Suprapubic skin (tissue), 4 donors: ENCODE results near the gene RAF1.

Experiments
- CTCF ChIP-seq, 2 donors: fragments of 200-600 bp in 1 of 2; fragments of 450-650 bp in 1 of 2; sonication (generic) in 1 of 2; IDR thresholded peaks; one replicate each; pipeline ENCODE4 v1.5.1; 2016 to 2019; ENCODE audit warnings: antibody characterized with exemption in 2 of 2, mild to moderate bottlenecking in 1 of 2, moderate library complexity in 1 of 2
- EP300 ChIP-seq: sonication (generic); formaldehyde crosslinking; IDR thresholded peaks from one replicate; pipeline ENCODE4 v1.6.1; 2017; ENCODE audit warnings: antibody characterized with exemption
- POLR2A ChIP-seq, 2 donors: fragments of 450-650 bp; IDR thresholded peaks; one replicate each; pipeline ENCODE4 v1.6.1; 2017; ENCODE audit warnings: antibody characterized with exemption in 2 of 2, mild to moderate bottlenecking in 2 of 2, moderate library complexity in 2 of 2
- POLR2AphosphoS5 ChIP-seq, 3 donors: sonication (generic); formaldehyde crosslinking; IDR thresholded peaks; one replicate each; pipeline ENCODE4 v1.6.1; 2017; ENCODE audit warnings: antibody characterized with exemption in 3 of 3

- TF ChIP-seq CTCF (IDR thresholded peaks at IDR 0.05) (no peak), POLR2A (IDR thresholded peaks at IDR 0.05) (no peak), POLR2AphosphoS5 (IDR thresholded peaks at IDR 0.05) (no peak), EP300 (no peak)
Observed at GRCh38 chr3:12622335-12622734, 41.6 kb downstream of the RAF1 start.
